ENCODE results near the gene NAPEPLD.
"Not testable (repeated sequence)": the region's sequence is repeated elsewhere in the genome, so short reads cannot be mapped to it uniquely, and the experiment has no call there.

NAPEPLD gene

GRCh38 chr7:103106005-103106702 is 42.7 kb downstream of the NAPEPLD start:
- DNase-seq: no peak

- no peak for DNase-seq
Observed at GRCh38 chr7:103101543-103101942, 47.4 kb downstream of the NAPEPLD start.

GRCh38 chr7:103100348-103100747 is 48.6 kb downstream of the NAPEPLD start:
- no peak for DNase-seq

GRCh38 chr7:103097041-103097440 is 51.9 kb downstream of the NAPEPLD start:
- DNase-seq: no peak

- not testable (repeated sequence) for DNase-seq
Observed at GRCh38 chr7:103095558-103095957, 53.3 kb downstream of the NAPEPLD start.

GRCh38 chr7:103094102-103094501 is 54.8 kb downstream of the NAPEPLD start:
- no peak for DNase-seq

GRCh38 chr7:103093429-103093828 is 55.5 kb downstream of the NAPEPLD start:
- no peak for DNase-seq

- not testable (repeated sequence) for DNase-seq
Observed at GRCh38 chr7:103092321-103092720, 56.6 kb downstream of the NAPEPLD start.

- DNase-seq: no peak
Observed at GRCh38 chr7:103083210-103083609, 65.7 kb downstream of the NAPEPLD start.

GRCh38 chr7:103082497-103082896 is 66.4 kb downstream of the NAPEPLD start:
- DNase-seq: no peak

GRCh38 chr7:103080923-103081322 is 68.0 kb downstream of the NAPEPLD start:
- no peak for DNase-seq

GRCh38 chr7:103079836-103080235 is 69.1 kb downstream of the NAPEPLD start:
- DNase-seq: no peak

GRCh38 chr7:103078226-103078625 is 70.7 kb downstream of the NAPEPLD start:
- not testable (repeated sequence) for DNase-seq

GRCh38 chr7:103077318-103077717 is 71.6 kb downstream of the NAPEPLD start:
- no peak for DNase-seq

- DNase-seq: no peak
Observed at GRCh38 chr7:103076764-103077163, 72.1 kb downstream of the NAPEPLD start.

- no peak for DNase-seq
Observed at GRCh38 chr7:103075337-103075918, 73.5 kb downstream of the NAPEPLD start.

- DNase-seq: peak; percentile 80
Observed at GRCh38 chr7:103074519-103075336, 74.2 kb downstream of the NAPEPLD start, which contains the start of the genes ARMC10 and FBXL13. TSS of gene ARMC10 (plus strand) at chr7:103075140. CDS start at chr7:103075273, 133 bp downstream. TSS of gene FBXL13 (minus strand) at chr7:103074796.

- DNase-seq: no peak
Observed at GRCh38 chr7:103073989-103074518, 74.8 kb downstream of the NAPEPLD start.

GRCh38 chr7:103071000-103071399 is 77.9 kb downstream of the NAPEPLD start:
- DNase-seq: no peak

GRCh38 chr7:103068414-103069403 is 80.2 kb downstream of the NAPEPLD start:
- DNase-seq: no peak

GRCh38 chr7:103065667-103066066 is 83.2 kb downstream of the NAPEPLD start:
- DNase-seq: no peak

GRCh38 chr7:103063895-103064294 is 85.0 kb downstream of the NAPEPLD start:
- no peak for DNase-seq
